LNCAP (cell line): ENCODE results near the gene SRPX.

Experiments used
- TF ChIP-seq, protein P1 (sequence below): fragments of 450-650 bp; IDR thresholded peaks from 2 replicates; pipeline ENCODE4 v1.5.1; 2017; ENCODE audit warnings: mild to moderate bottlenecking

The SRPX gene

DNA sequence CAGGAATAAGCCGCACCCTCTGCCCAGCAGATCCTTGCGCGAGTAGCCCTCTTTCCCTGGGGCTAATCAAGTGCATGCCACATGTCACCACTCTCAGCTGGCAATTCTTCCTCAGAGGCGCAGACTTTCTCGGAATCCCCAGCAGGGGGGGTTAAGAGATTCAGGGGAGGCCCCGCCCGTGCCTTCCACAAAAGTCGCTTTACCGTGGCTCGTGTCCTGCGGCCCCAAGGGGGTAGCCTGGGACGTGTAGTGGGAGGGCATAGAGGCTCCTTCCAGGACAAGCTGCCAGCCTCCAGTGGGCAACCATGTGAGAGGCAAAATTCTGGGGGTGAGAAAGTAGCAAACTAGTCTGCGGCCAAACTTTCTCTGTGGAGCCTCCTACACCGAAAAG is 652 bp downstream of the SRPX start:
- TF ChIP-seq, protein P1, sequence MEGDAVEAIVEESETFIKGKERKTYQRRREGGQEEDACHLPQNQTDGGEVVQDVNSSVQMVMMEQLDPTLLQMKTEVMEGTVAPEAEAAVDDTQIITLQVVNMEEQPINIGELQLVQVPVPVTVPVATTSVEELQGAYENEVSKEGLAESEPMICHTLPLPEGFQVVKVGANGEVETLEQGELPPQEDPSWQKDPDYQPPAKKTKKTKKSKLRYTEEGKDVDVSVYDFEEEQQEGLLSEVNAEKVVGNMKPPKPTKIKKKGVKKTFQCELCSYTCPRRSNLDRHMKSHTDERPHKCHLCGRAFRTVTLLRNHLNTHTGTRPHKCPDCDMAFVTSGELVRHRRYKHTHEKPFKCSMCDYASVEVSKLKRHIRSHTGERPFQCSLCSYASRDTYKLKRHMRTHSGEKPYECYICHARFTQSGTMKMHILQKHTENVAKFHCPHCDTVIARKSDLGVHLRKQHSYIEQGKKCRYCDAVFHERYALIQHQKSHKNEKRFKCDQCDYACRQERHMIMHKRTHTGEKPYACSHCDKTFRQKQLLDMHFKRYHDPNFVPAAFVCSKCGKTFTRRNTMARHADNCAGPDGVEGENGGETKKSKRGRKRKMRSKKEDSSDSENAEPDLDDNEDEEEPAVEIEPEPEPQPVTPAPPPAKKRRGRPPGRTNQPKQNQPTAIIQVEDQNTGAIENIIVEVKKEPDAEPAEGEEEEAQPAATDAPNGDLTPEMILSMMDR, result peak; percentile 34; the same call in 1 of the 2 replicates

DNA sequence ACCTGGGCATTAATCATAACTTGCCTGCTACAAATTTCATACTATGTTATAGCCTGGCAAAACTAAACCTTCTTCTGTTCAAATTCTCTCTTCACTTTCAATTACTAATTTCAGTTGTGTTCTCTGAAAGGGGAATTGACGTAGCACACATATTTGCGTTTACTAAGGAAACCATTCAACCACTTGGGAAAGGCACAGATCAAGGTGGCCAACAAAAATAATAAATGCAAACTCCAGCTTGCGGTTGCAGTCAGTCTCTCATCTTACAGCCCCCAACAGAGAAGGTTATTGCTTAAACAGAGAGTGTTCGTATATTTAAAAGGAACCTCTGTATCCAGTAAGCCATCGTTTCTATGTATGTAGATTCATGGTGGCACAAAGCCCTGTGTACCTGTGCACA is 4.0 kb downstream of the SRPX start:
- TF ChIP-seq, protein P1, result no peak

DNA sequence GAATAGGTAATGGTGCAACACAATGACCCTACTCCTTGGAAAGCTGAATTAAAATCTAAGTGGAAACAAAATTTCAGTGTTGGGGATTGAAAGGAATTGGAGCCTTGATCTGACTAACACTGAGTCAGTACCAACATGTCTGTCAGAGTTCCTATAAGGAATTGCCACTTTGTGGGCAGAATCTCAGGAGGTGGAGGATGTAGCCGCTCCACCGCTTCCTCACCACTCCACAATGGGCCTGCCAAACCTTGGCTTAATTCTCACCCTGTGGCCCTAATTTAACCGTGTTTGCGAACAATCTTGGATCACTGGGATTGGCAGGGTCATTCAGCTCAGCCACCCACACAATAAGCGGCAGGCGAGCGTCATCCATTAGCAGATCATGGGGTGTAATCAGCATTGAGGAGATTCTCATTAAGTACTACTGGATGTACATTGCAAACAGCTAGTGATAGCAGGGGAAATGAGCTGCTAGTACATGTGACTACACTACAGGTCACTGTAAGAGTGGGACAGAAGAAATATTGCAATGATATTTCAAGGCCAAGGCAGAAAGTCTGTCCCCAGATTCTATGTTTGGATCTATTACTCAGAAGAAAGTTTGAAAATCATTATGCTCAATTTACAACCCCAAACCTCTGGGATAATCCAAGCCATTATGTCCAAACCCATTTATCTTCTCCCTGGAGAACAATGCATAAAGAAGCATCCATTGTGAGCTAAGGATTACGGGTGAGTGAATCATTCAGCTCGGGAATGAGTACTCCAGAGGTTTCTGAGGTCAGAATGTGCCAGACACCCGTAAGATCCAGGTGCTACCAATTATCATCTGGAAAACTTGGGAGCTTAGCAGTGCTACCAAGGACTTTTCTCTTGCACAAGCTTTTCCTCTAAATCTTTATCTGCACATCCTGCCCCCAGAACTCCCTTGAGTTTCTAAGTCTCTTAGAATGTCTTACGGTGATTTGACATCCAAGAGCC is 5.8 kb downstream of the SRPX start:
- TF ChIP-seq, protein P1, result no peak

DNA sequence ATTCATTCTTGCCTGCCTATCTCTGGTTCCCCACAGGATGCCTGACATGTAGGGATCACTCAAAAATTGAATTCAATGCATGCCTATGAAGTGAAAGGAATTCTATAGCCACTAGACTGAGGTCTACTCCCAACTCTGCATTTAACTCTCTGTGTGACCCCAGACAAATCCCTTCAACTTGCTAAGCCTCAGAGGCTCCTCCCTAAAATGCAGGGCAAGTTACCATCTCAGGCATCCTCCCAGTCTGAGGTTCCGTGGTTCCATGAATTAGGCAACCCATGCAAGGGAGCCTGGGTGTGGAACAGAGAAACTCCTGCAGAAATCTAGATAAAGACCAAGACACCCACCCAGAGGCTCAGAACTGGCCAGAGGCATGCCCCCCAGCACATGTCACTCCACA is 6.6 kb downstream of the SRPX start:
- TF ChIP-seq, protein P1, result no peak

DNA sequence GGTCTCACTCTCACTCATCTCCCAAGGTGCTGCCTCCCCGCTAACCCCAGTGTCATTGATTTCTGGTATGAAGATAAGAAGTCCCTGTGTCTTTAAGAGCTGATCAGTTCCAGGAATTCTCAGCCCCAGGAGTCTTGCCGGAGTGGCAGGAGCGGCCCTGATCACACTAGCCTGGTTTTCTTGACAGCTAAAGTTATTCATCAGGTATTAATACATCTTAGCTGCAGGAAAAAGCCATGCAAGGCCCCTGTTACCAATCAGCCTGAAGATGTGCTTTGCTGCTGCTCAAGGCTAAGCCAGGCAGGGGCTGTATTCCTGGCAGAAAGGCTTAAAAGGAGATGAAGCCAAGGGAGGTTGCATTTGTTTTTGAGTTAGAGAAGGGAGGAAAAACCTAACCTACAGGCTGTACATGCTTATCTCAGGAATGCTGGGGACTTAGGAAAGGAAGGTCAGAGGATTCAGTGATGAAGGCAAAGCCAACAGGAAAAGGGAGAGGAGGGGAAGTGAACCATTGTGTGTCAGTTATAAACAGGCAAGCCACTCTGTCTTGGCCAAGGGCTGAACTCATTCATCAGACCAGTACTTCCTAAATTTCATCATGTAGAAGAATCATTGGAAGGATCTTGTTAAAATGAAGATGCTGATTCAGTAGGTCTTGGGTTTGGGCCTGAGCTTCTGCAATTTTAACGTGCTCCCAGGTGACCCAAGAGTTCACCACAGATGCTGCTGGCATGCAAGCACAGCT is 8.6 kb downstream of the SRPX start:
- TF ChIP-seq, protein P1, result no peak

DNA sequence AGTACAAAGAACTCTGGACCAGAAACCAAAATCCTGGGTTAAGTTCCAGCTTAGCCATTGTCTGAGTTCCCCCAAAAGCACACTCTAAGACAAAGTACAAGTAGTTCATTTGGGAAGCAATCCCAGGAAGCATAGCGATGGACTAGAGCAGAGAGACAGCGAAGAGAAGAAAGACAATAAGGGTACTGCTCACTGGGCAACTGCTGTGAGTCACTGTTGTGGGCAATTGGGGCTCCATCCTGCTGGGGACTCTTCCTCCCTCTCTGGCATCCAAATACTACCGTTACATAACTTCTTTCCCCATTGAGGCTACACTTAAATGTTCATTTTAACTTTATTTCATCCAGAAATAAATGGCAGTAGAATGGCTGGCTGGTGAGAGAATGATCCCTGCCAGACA is 14.1 kb downstream of the SRPX start:
- TF ChIP-seq, protein P1, result no peak

DNA sequence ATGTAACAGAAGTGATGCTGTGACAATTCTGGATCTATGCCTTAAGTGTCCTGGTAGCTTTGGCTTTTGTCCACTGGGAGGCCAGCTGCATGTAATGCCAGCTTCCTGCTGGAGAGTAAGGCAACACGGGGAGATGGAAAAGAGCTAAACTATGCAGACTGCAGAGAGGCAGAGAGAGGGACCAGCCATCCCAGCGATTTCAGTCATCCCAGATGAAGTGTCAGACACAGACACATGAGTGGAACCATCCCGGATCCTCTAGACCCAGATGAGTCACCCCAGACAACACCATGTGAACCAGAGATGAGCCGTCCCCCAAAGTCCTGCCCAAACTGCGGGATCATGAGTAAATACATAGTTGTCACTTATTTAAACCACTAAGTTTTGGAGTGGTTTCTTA is 14.6 kb downstream of the SRPX start:
- TF ChIP-seq, protein P1, result no peak
